HCT116 (cell line): ENCODE data around the gene NR5A2. TPM values are rescaled to one million over a fixed set of nuclear protein-coding genes. Genes with fewer than 3 reads are reported as not detected.

Experiments
- ATAC-seq: fragments of 200-7000 bp; cut with Tn5 transposase; 2 replicates; pipeline ENCODE4 v1.9.1; 2020; ENCODE audit warnings: mild to moderate bottlenecking, moderate library complexity
- BruUV-seq: library from RNA; stranded (reverse); fragments of 400-500 nt; replicated peaks from 2 replicates; lab custom pipeline; 2021; lab: Mats Ljungman, UMichigan
- CTCF ChIA-PET: fragments of 300-600 bp; sonication (Branson Sonifier 250); formaldehyde crosslinking; loops from one replicate; lab custom pipeline; 2021; ENCODE audit warnings: antibody characterized with exemption; lab: Charles Lee
- POLR2A ChIA-PET: fragments of 300-600, 350-600 bp; sonication (Branson Sonifier 250); formaldehyde crosslinking; loops from one replicate; lab custom pipeline; 2021; ENCODE audit warnings: antibody characterized with exemption; lab: Charles Lee
- RAD21 ChIA-PET, 2 experiments: fragments of 300-600 bp; sonication (Branson Sonifier 250); formaldehyde crosslinking; loops; one replicate each; lab custom pipeline; 2023; ENCODE audit warnings: low total read pairs in 2 of 2; ENCODE audit not compliant: uncharacterized antibody in 2 of 2, unreplicated experiment in 2 of 2, low non-redundant PET in 1 of 2; lab: Charles Lee
- DNase-seq: peaks from one replicate; pipeline ENCODE4 v3.0.0-alpha.2; 2010; ENCODE audit warnings: low read depth, low spot score
- H2AFZ ChIP-seq: fragments of 200-600 bp; shearing (Covaris generic), sonication (generic); 2 replicates; pipeline ENCODE4 v1.6.1; 2017; ENCODE audit warnings: low read depth, mixed run types, mixed read lengths, antibody characterized with exemption, low read length; ENCODE audit not compliant: poor library complexity, severe bottlenecking
- H3K27ac ChIP-seq: 2 replicates; pipeline ENCODE4 v1.5.1; 2012; ENCODE audit warnings: low read depth, low read length
- H3K27me3 ChIP-seq: fragments of 200-600 bp; sonication (generic); 2 replicates; pipeline ENCODE4 v1.6.1; 2016; ENCODE audit warnings: mixed run types, low read length, mixed read lengths; ENCODE audit not compliant: insufficient read depth
- H3K36me3 ChIP-seq, 2 experiments: fragments of 200-500 bp in 1 of 2; fragments of 200-600 bp in 1 of 2; sonication (Bioruptor generic) in 1 of 2; sonication (generic) in 1 of 2; 2 replicates each; pipeline versions ENCODE4 v1.5.1 to v1.6.1; 2014 to 2016; ENCODE audit warnings: low read length in 2 of 2, inconsistent platforms in 1 of 2, mixed read lengths in 1 of 2, mixed run types in 1 of 2; ENCODE audit not compliant: insufficient read depth in 2 of 2, control insufficient read depth in 1 of 2
- H3K4me1 ChIP-seq, 2 experiments: fragments of 200-600 bp in 1 of 2; sonication (generic) in 1 of 2; 2 replicates each; pipeline versions ENCODE4 v1.5.1 to v1.6.1; 2012 to 2017; ENCODE audit warnings: low read length in 2 of 2, inconsistent platforms in 1 of 2, mild to moderate bottlenecking in 1 of 2, mixed read lengths in 1 of 2, mixed run types in 1 of 2, moderate library complexity in 1 of 2; ENCODE audit not compliant: insufficient read depth in 2 of 2, control insufficient read depth in 1 of 2
- H3K4me2 ChIP-seq: fragments of 200-600 bp; sonication (generic); 2 replicates; pipeline ENCODE4 v1.6.1; 2017; ENCODE audit warnings: mixed run types, low read length, mixed read lengths
- H3K4me3 ChIP-seq, 2 experiments: fragments of 200-600 bp in 1 of 2; sonication (generic) in 1 of 2; replicated peaks in 1 of 2; 2 replicates each; pipeline ENCODE4 v1.5.1; 2011 to 2016; ENCODE audit warnings: low read length in 2 of 2, control low read depth in 1 of 2, low read depth in 1 of 2, mild to moderate bottlenecking in 1 of 2, mixed read lengths in 1 of 2, mixed run types in 1 of 2
- H3K79me2 ChIP-seq: fragments of 200-600 bp; sonication (generic); 2 replicates; pipeline ENCODE4 v1.6.1; 2017; ENCODE audit warnings: mild to moderate bottlenecking, mixed run types, low read length, moderate library complexity, mixed read lengths; ENCODE audit not compliant: insufficient read depth
- H3K9ac ChIP-seq: fragments of 200-600 bp; sonication (generic); 2 replicates; pipeline ENCODE4 v1.6.1; 2016; ENCODE audit warnings: low read length, mixed read lengths
- H3K9me2 ChIP-seq: fragments of 200-600 bp; sonication (generic), shearing (Covaris generic); 2 replicates; pipeline ENCODE4 v1.6.1; 2017; ENCODE audit warnings: mixed run types, mild to moderate bottlenecking, moderate library complexity; ENCODE audit not compliant: insufficient read depth
- H3K9me3 ChIP-seq, 2 experiments: fragments of 200-500 bp in 1 of 2; fragments of 200-600 bp in 1 of 2; sonication (Bioruptor generic) in 1 of 2; sonication (generic) in 1 of 2; 2 replicates each; pipeline ENCODE4 v1.6.1; 2014 to 2017; ENCODE audit warnings: low read length in 2 of 2, mixed read lengths in 2 of 2, inconsistent platforms in 1 of 2, low read depth in 1 of 2, mild to moderate bottlenecking in 1 of 2, mixed run types in 1 of 2, moderate library complexity in 1 of 2; ENCODE audit not compliant: control insufficient read depth in 1 of 2, insufficient read depth in 1 of 2
- H4K20me1 ChIP-seq: fragments of 200-600 bp; sonication (generic), shearing (Covaris generic); 2 replicates; pipeline ENCODE4 v1.6.1; 2017; ENCODE audit warnings: mixed run types, mild to moderate bottlenecking, moderate library complexity; ENCODE audit not compliant: insufficient read depth
- CBX3 ChIP-seq: IDR thresholded peaks from 2 replicates; pipeline ENCODE4 v1.6.1; 2012; ENCODE audit warnings: low read depth
- ELF1 ChIP-seq: IDR thresholded peaks from 2 replicates; pipeline ENCODE4 v1.6.1; 2012; ENCODE audit warnings: low read depth, borderline replicate concordance
- EZH2phosphoT487 ChIP-seq: fragments of 200-600 bp; IDR thresholded peaks from 2 replicates; pipeline ENCODE4 v1.6.1; 2018; ENCODE audit warnings: antibody characterized with exemption, borderline replicate concordance
- POLR2A ChIP-seq: IDR thresholded peaks from 2 replicates; pipeline ENCODE4 v1.7.0; 2011; ENCODE audit warnings: borderline replicate concordance; ENCODE audit not compliant: insufficient read depth, insufficient read length; ENCODE audit errors: extremely low read depth
- REST ChIP-seq: IDR thresholded peaks from 2 replicates; pipeline ENCODE4 v1.6.1; 2012; ENCODE audit warnings: low read depth
- SP1 ChIP-seq: IDR thresholded peaks from 2 replicates; pipeline ENCODE4 v1.6.1; 2012; ENCODE audit warnings: low read depth
- YY1 ChIP-seq: IDR thresholded peaks from 2 replicates; pipeline ENCODE4 v1.6.1; 2011; ENCODE audit warnings: low read length, low read depth, moderate library complexity, mild to moderate bottlenecking; ENCODE audit not compliant: insufficient replicate concordance; ENCODE audit errors: extremely low read depth
- intact Hi-C: fragments of 100-400 bp; cut with micrococcal nuclease; formaldehyde crosslinking; loops from 2 replicates; pipeline ENCODE4 v1.10.0; 2022
- total RNA-seq: library from RNA; stranded (reverse); gene quantifications from one replicate; pipeline ENCODE4 v1.2.1, GENCODE V29; 2021; ENCODE audit not compliant: unreplicated experiment

The NR5A2 gene
- total RNA-seq, 1 experiment from 2014 or later = 0.91 TPM

- DNase-seq = no peak
- H2AFZ ChIP-seq = no peak overlapping the region
- ChIA-PET POLR2A (no interaction called here), RAD21 (no interaction called here), CTCF (no interaction called here)
- H3K4me2 ChIP-seq = no peak overlapping the region
- H3K4me3 ChIP-seq = no peak overlapping the region
- H3K27me3 ChIP-seq = no peaks in the 10 kb centered on the region
- H3K9ac ChIP-seq = no peak overlapping the region
- H3K36me3 ChIP-seq = no peaks in the 10 kb centered on the region
- intact Hi-C loops = no loop called here
- H4K20me1 ChIP-seq = no peaks in the 10 kb centered on the region
- ATAC-seq = no peak
- H3K27ac ChIP-seq = no peak overlapping the region
- no peak for TF ChIP-seq CBX3
- H3K4me1 ChIP-seq = no peaks in the 10 kb centered on the region
- no TSS peak for BruUV-seq
- H3K9me2 ChIP-seq = no peaks in the 10 kb centered on the region
- H3K79me2 ChIP-seq = no peaks in the 10 kb centered on the region
- no peaks in the 10 kb centered on the region for H3K9me3 ChIP-seq
Observed at GRCh38 chr1:200223207-200223606, 195.7 kb downstream of the NR5A2 start.

- Histone ChIP-seq H3K27me3 (no peaks in the 10 kb centered on the region), H3K9me2 (no peaks in the 10 kb centered on the region), H3K9me3 (no peaks in the 10 kb centered on the region), H3K36me3 (no peaks in the 10 kb centered on the region), H3K9ac (no peak overlapping the region), H3K4me1 (no peaks in the 10 kb centered on the region), H3K4me3 (no peak overlapping the region), H3K79me2 (no peaks in the 10 kb centered on the region), H3K27ac (no peak overlapping the region), H3K4me2 (no peak overlapping the region), H2AFZ (no peak overlapping the region), H4K20me1 (no peaks in the 10 kb centered on the region)
- no TSS peak for BruUV-seq
- ATAC-seq (no peak), DNase-seq (no peak)
- intact Hi-C loops = no loop called here
- ChIA-PET RAD21 (no interaction called here), CTCF (no interaction called here), POLR2A (no interaction called here)
- no peak for TF ChIP-seq ELF1
- no peak for TF ChIP-seq POLR2A
- TF ChIP-seq CBX3 = no peak
- no peak for TF ChIP-seq REST
- no peak for TF ChIP-seq EZH2phosphoT487
- no peak for TF ChIP-seq YY1
- TF ChIP-seq SP1 = no peak
Observed at GRCh38 chr1:200223613-200224012, 196.1 kb downstream of the NR5A2 start.
